Panc1 (cell line): ENCODE results near the gene EID3. TPM values are rescaled to one million over a fixed set of nuclear protein-coding genes. Genes with fewer than 3 reads are reported as not detected.

Experiments used
- ATAC-seq: fragments of 200-7000 bp; cut with Tn5 transposase; 2 replicates; pipeline ENCODE4 v1.9.1; 2020; ENCODE audit warnings: mild to moderate bottlenecking, moderate library complexity
- BruUV-seq: library from RNA; stranded (reverse); fragments of 400-500 nt; replicated peaks from 2 replicates; lab custom pipeline; 2021; lab: Mats Ljungman, UMichigan
- CTCF ChIA-PET: fragments of 300-600 bp; sonication (Branson Sonifier 250); formaldehyde crosslinking; loops from one replicate; lab custom pipeline; 2022; ENCODE audit warnings: antibody characterized with exemption; lab: Charles Lee
- POLR2A ChIA-PET: fragments of 300-600 bp; sonication (Branson Sonifier 250); formaldehyde crosslinking; loops from one replicate; lab custom pipeline; 2022; ENCODE audit warnings: antibody characterized with exemption; lab: Charles Lee
- DNase-seq: peaks from one replicate; pipeline ENCODE4 v3.0.0-alpha.2; 2010; ENCODE audit warnings: low read depth, low spot score
- H3K27ac ChIP-seq: 2 replicates; pipeline ENCODE4 v1.5.1; 2011; ENCODE audit warnings: mild to moderate bottlenecking, low read length, inconsistent platforms
- H3K27me3 ChIP-seq: fragments of 200-500 bp; sonication (Bioruptor generic); 2 replicates; pipeline ENCODE4 v1.6.0; 2014; ENCODE audit warnings: low read length, inconsistent platforms; ENCODE audit not compliant: control insufficient read depth, insufficient read depth
- H3K36me3 ChIP-seq: fragments of 200-500 bp; sonication (Bioruptor generic); 2 replicates; pipeline ENCODE4 v1.5.1; 2014; ENCODE audit warnings: inconsistent platforms, mild to moderate bottlenecking, low read length, moderate library complexity; ENCODE audit not compliant: control insufficient read depth, insufficient read depth
- H3K4me1 ChIP-seq: 2 replicates; pipeline ENCODE4 v1.5.1; 2011; ENCODE audit warnings: inconsistent platforms, mild to moderate bottlenecking, low read length, moderate library complexity; ENCODE audit not compliant: control insufficient read depth, insufficient read depth
- H3K4me3 ChIP-seq, 2 experiments: 2 replicates each; pipeline ENCODE4 v1.5.1; 2011 to 2012; ENCODE audit warnings: low read depth in 2 of 2, low read length in 2 of 2, mild to moderate bottlenecking in 2 of 2, inconsistent platforms in 1 of 2, moderate library complexity in 1 of 2
- H3K9me3 ChIP-seq: fragments of 200-500 bp; sonication (Bioruptor generic); 2 replicates; pipeline ENCODE4 v1.5.1; 2014; ENCODE audit warnings: low read depth, mild to moderate bottlenecking, inconsistent platforms, low read length, moderate library complexity; ENCODE audit not compliant: control insufficient read depth, insufficient read depth
- CTCF ChIP-seq: fragments of 450-650 bp; IDR thresholded peaks from 2 replicates; pipeline ENCODE4 v1.5.1; 2017; ENCODE audit warnings: mild to moderate bottlenecking
- POLR2AphosphoS5 ChIP-seq: IDR thresholded peaks from 2 replicates; pipeline ENCODE4 v1.6.1; 2012; ENCODE audit warnings: mild to moderate bottlenecking, low read depth, low read length, moderate library complexity
- REST ChIP-seq, 2 experiments: IDR thresholded peaks; 2 replicates each; pipeline ENCODE4 v1.6.1; 2011 to 2012; ENCODE audit warnings: low read depth in 2 of 2, control low read depth in 1 of 2, low read length in 1 of 2, mild to moderate bottlenecking in 1 of 2, moderate library complexity in 1 of 2; ENCODE audit not compliant: insufficient read depth in 1 of 2
- SIN3A ChIP-seq: IDR thresholded peaks from 2 replicates; pipeline ENCODE4 v1.6.1; 2012; ENCODE audit warnings: low read depth, mild to moderate bottlenecking, low read length, moderate library complexity, borderline replicate concordance; ENCODE audit not compliant: insufficient read depth
- TCF7L2 ChIP-seq: IDR thresholded peaks from 2 replicates; pipeline ENCODE4 v1.6.1; 2011; ENCODE audit warnings: mild to moderate bottlenecking, low read depth, low read length, inconsistent platforms
- in situ Hi-C: cut with HindIII; loops from 2 replicates; pipeline ENCODE4 v1.10.0; 2016; ENCODE audit warnings: low sequenced_read_pairs, low pct_unique_long_range_greater_than_20kb
- intact Hi-C: fragments of 100-400 bp; cut with micrococcal nuclease; formaldehyde crosslinking; loops from one replicate; pipeline ENCODE4 v1.10.0; 2022; ENCODE audit not compliant: unreplicated experiment
- total RNA-seq: library from RNA; stranded (reverse); gene quantifications from one replicate; pipeline ENCODE4 v1.2.1, GENCODE V29; 2021; ENCODE audit not compliant: unreplicated experiment

EID3 gene
- total RNA-seq, 1 experiment from 2014 or later, result 18.5 TPM

GRCh38 chr12:104310751-104311633 is 7.5 kb downstream of the EID3 start:
- Histone ChIP-seq H3K4me3 (no peak overlapping the region), H3K4me1 (peaks cover 84% of the 10 kb centered on the region), H3K36me3 (peaks cover 40% of the 10 kb centered on the region), H3K27me3 (no peaks in the 10 kb centered on the region), H3K9me3 (no peaks in the 10 kb centered on the region), H3K27ac (peak overlapping the region; percentile 80)
- ChIA-PET POLR2A (interaction anchor here (0.9 kb wide), 1 partner anchor 36 kb away, joined by 4 read pairs; no protein-coding TSS in a partner anchor), CTCF (no interaction called here)
- DNase-seq, result no peak
- intact Hi-C loops, result no loop called here
- ATAC-seq, result no peak
- no TSS peak for BruUV-seq
- in situ Hi-C loops, result no loop called here
- TF ChIP-seq SIN3A (no peak), POLR2AphosphoS5 (0 out of 2 replicates have a peak, but pooled peaks have one; percentile 16), REST (IDR thresholded peaks at IDR 0.05; ENCODE audit: insufficient read depth in 1 of 2, low read depth in 2 of 2, low read length in 1 of 2) (no peak), TCF7L2 (no peak; the same call in 1 of the 2 replicates), CTCF (no peak)

GRCh38 chr12:104312202-104312601 is 8.7 kb downstream of the EID3 start:
- CTCF ChIA-PET, result no interaction called here
- ATAC-seq, result no peak
- in situ Hi-C loops, result no loop called here
- Histone ChIP-seq H3K27me3 (no peaks in the 10 kb centered on the region), H3K36me3 (peaks cover 45% of the 10 kb centered on the region), H3K4me1 (peaks cover 80% of the 10 kb centered on the region), H3K4me3 (no peak overlapping the region), H3K27ac (peak overlapping the region; percentile 70; the same call in 1 of the 2 replicates), H3K9me3 (no peaks in the 10 kb centered on the region)
- POLR2A ChIA-PET, result interaction anchor here (0.6 kb wide), 1 partner anchor 92 kb away, joined by 3 read pairs; no protein-coding TSS in a partner anchor
- intact Hi-C loops, result no loop called here
- DNase-seq, result no peak
- TF ChIP-seq TCF7L2, result no peak
- TF ChIP-seq POLR2AphosphoS5, result peak; percentile 54; the same call in 1 of the 2 replicates
- BruUV-seq, result no TSS peak
